WI38 (cell line): ENCODE measurements around the gene DAZAP2.
"Not testable (repeated sequence)": the region's sequence is repeated elsewhere in the genome, so short reads cannot be mapped to it uniquely, and the experiment has no call there.

Experiments used
- H3K4me3 ChIP-seq: 2 replicates; pipeline ENCODE4 v1.5.1; 2011; ENCODE audit warnings: low read depth, mild to moderate bottlenecking, control low read depth, low read length
- TF ChIP-seq, protein P1 (sequence below): IDR thresholded peaks from 2 replicates; pipeline ENCODE4 v1.5.1; 2012; ENCODE audit warnings: low read depth, mild to moderate bottlenecking, control low read depth, low read length

The DAZAP2 gene

DNA sequence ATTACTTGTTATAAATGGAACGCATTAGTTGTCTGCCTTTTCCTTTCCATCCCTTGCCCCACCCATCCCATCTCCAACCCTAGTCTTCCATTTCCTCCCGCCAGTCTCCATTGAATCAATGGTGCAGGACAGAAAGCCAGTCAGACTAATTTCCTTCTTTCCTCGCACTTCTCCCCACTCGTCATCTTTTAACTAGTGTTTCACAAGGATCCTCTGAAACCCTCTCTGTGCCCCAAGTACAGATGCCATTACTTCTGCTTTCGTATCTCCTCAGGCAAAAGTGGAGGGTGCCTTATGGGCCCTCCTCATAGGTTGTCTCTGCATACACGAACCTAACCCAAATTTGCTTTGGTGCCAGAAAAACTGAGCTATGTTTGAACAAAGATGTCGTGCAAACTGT lies 4.2 kb downstream of the DAZAP2 start:
- TF ChIP-seq, protein P1, sequence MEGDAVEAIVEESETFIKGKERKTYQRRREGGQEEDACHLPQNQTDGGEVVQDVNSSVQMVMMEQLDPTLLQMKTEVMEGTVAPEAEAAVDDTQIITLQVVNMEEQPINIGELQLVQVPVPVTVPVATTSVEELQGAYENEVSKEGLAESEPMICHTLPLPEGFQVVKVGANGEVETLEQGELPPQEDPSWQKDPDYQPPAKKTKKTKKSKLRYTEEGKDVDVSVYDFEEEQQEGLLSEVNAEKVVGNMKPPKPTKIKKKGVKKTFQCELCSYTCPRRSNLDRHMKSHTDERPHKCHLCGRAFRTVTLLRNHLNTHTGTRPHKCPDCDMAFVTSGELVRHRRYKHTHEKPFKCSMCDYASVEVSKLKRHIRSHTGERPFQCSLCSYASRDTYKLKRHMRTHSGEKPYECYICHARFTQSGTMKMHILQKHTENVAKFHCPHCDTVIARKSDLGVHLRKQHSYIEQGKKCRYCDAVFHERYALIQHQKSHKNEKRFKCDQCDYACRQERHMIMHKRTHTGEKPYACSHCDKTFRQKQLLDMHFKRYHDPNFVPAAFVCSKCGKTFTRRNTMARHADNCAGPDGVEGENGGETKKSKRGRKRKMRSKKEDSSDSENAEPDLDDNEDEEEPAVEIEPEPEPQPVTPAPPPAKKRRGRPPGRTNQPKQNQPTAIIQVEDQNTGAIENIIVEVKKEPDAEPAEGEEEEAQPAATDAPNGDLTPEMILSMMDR = no peak
- no peak overlapping the region for H3K4me3 ChIP-seq

DNA sequence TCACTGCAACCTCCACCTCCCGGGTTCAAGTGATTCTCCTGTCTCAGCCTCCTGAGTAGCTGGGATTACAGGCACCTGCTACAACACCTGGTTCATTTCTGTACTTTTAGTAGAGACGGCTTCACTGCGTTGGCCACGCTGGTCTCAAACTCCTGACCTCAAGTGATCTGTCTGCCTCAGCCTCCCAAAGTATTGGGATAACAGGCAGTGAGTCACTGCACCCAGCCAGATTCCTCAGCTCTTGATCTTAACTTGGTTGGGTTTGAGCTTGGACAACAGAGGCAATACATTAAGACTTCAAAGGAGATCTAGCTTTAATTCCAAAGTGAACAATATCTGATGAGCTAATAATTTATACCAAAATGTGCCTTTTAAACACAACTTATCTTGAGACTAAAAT lies 5.6 kb downstream of the DAZAP2 start:
- no peak overlapping the region for H3K4me3 ChIP-seq
- TF ChIP-seq, protein P1 = no peak

DNA sequence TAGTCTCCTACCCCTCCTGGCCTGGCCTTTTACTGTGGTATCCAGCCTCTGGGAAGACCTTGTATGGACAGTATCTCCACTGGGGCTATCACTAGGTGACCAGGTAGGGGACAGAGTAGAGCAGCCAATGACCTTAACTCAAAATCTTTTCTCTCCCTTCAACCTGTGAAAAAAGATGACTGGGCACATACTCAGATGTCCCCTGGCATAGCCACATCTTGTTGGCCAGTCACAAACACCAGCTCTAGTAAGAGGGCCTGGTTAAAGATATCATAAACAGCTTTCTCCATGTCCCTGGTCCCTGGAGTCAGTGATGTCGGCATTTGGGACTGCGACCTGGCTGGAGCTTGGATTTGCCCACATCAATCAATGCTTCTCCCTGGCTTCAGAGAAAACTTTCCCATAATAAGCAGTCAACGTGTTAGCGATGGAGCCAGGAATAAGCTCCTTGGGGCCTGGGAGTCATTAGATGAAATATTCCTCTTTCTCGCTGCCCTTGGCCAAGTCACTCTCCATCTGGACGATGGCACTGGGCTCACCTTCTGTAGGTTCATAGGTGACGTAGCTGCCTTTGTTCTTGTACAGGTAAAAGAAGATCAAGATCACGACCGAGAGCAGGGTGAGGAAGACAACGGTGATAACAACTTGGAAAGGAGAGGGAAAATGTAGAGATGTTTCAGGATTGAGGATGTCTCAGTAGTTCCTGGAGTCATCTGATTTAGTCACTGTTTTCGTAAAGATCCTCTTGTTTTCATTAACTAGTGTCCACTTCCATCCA lies 7.0 kb downstream of the DAZAP2 start:
- no peak overlapping the region for H3K4me3 ChIP-seq
- TF ChIP-seq, protein P1 = no peak

DNA sequence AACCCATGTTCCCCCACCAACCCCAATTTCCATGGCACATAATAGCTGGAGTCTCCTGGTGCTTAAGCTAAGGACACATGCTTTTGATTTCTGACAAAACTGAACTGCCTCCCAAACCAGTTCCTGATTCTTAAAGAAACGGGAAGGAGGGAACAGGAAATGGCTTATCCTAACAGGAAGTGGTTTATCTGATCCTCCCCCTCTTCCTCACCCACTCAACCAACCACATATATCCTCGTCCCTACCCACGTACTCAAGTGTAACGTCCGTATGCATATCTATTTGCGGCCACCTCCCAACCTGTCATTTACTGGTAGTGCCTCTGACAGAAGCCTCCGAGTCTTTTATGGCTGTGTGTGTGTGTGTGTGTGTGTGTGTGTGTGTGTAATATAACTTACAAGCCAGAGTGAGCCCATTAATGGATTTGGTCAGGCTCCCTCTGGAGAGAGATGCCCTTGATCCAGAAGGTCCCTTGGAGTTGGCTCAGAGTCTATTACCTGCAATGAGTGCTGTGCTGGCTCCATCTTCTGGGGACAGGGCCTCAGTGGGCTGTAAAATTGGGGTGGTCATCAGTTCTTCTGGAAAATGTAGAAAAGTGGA lies 7.7 kb downstream of the DAZAP2 start:
- TF ChIP-seq, protein P1 = no peak
- no peak overlapping the region for H3K4me3 ChIP-seq

DNA sequence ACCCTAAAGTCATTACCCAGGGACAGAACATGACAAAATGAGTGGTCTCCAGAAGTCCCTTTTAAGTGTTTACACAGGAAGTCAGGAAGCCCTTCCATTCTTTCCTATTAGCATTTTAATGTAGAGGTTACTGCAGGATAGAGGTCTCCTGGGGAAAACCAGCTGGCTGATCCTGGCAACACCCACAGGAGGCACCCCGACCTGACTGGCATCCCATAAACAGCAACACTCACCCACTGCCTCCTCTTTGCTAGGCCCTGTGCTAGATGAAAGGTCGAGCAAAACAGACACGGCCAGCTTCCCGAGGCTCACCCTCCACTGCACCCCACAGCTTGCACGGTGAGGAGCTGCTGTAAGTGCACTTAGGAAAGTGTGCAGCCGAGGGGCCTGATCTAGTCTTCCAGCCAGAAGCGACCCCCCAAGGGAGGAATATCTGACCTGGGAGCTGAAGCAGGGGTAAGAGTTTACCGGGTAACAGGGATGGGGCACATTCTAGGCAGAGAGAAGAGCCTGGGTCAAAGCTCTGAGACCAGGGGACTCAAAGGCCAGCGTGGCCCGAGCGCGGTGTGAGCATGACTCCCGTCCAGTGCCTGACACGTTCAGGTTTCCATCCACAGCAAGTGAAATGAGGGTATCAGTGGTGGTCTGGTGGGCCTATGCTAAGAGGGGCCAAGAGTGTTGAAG lies 9.0 kb downstream of the DAZAP2 start:
- TF ChIP-seq, protein P1 = no peak
- no peak overlapping the region for H3K4me3 ChIP-seq

DNA sequence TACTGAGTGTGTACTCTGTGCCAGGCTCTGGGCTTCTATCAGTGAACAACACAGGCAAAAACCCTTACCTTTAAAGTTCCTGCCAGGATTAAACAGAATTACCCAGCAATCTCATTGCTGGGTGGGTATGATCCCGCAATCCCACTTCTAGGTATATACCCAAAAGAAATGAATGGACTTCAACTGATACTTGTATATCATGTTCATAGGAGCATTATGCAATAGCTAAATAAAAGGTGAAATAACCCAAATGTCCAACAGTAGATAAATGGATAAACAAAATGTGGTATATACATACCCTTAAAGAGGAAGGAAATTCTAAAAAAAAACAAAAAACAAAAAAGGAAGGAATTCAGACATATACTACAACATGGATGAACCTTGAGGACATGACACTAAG lies 14.7 kb downstream of the DAZAP2 start:
- TF ChIP-seq, protein P1 = no peak
- no peak overlapping the region for H3K4me3 ChIP-seq

DNA sequence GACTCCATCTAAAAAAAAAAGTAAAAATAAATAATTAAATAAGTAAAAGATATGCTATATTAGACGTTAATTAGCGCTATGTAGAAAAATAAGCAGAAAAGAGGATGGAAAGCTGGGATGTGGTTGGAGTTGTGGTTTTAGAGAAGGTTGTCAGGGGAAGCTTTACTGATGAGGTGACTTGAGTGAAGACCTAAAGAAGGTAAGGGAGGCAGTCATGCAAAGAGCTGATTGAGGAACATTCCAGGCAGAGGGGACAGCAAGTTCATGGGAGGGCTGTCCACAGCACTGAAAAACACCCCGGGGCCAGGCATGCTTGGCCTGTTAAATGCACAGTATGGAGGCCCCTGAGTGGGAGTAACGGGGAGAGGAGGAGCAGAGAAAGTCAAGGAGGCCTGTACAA lies 15.9 kb downstream of the DAZAP2 start:
- TF ChIP-seq, protein P1 = no peak

DNA sequence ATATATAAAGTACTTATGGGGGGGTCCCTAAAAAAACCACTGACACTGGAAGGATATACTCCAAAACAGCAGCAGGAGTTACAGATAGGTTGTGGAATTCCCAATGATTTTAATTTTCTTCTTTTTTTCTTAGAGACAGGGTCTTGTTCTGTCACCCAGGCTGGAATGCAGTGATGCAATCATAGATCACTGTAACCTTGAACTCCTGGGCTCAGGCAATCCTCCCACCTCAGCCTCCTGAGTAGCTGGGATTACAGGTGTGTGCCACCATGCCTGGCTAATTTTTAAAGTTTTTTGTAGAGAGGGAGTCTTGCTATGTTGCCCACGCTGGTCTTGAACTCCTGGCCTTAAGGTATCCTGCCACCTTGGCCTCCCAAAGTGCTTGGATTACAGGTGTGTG lies 21.0 kb downstream of the DAZAP2 start:
- H3K4me3 ChIP-seq = not testable (repeated sequence)

More for the DNA sequence above, 15.9 kb downstream of the DAZAP2 start:
- no peak overlapping the region for H3K4me3 ChIP-seq
